Choroid plexus epithelial cell (primary cell): ENCODE measurements around the gene NRGN.

Experiments
- DNase-seq: peaks from one replicate; pipeline ENCODE4 v3.0.0-alpha.2; 2010; ENCODE audit warnings: low read depth
- H3K4me3 ChIP-seq: 2 replicates; pipeline ENCODE4 v1.5.1; 2011; ENCODE audit warnings: low read depth, mild to moderate bottlenecking, control low read depth, low read length, moderate library complexity
- CTCF ChIP-seq: conservative IDR thresholded peaks from 2 replicates; pipeline ENCODE4 v1.5.1; 2011; ENCODE audit warnings: low read depth, mild to moderate bottlenecking, control low read depth, inconsistent platforms, low read length, moderate library complexity

NRGN gene

DNA sequence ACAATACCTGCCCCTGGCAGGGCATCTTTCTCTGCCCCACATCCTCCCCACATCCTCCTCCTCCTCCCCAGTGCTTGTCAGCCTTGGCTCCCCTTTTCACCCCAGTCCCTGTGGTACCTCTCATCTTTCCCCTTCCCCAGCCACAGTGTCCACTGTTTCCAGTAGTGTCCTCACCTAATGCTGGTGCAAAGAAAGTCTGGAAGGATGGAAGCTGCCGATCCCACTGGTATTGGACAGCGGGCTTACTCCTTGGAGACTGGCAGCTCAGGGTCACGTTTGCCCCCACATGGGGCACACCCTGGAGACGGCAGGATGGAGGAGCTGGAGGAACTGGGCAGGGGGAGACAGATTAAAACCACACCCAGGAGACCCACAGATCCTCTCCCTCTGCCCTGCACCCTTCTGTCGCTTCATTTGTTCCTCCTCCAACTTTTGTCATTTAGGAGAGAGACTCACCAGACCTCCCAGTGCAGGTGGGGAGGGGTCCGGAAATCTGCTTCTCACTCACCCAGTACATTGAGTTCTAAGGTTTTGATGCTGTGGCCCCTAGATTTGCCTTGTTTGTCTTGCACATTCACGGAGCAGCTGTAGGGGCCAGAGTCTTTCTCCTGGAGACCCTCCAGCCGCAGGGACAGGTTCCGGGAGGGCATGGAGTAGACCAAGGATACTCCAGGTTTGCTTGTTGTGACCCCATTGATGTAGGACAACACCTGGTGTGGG, 16.5 kb downstream of the NRGN start:
- TF ChIP-seq CTCF: no peak
- no peak overlapping the region for H3K4me3 ChIP-seq
- no peak for DNase-seq

DNA sequence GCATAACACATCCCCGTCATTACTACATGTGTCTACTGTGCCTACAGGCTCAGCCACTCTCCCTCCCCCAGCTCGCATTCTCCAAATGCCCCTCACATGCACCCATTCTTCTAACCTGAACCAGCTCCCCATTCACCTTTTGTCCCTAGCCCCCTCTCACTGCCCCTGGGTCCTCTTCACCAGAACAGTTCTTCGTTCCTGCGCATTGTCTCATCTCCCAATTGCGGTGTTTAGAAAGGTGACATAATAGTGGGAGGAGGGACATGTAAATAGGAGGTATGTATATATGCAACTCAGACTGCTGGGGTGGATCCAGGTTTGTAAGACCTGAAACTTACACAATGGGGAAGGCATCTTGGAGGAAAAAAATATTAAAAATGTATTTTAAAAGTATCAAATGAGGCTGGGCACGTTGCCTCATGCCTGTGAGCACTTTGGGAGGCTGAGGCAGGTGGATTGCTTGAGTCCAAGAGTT, 17.0 kb downstream of the NRGN start:
- TF ChIP-seq CTCF: no peak

DNA sequence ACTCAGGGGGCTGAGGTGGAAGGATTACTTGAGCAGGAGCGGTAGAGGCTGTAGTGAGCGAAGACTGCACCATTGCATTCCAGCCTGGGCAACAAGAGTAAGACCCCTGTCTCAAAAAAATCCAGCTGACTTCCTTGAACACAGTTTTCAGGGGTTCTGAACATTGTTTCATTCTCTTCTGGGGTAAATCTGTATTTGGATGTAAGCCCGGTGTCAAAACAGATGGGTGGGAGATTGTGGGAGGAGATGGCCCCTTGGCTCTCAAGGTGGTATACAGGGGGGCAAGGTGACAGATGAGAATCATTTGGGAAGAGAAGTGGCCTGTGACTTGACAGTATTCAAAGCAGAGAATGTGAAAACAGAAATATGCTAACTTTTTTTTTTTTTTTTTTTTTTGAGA, 17.6 kb downstream of the NRGN start:
- no peak overlapping the region for H3K4me3 ChIP-seq
- no peak for TF ChIP-seq CTCF
- no peak for DNase-seq

More for the DNA sequence above, 17.0 kb downstream of the NRGN start:
- no peak overlapping the region for H3K4me3 ChIP-seq
- no peak for DNase-seq

DNA sequence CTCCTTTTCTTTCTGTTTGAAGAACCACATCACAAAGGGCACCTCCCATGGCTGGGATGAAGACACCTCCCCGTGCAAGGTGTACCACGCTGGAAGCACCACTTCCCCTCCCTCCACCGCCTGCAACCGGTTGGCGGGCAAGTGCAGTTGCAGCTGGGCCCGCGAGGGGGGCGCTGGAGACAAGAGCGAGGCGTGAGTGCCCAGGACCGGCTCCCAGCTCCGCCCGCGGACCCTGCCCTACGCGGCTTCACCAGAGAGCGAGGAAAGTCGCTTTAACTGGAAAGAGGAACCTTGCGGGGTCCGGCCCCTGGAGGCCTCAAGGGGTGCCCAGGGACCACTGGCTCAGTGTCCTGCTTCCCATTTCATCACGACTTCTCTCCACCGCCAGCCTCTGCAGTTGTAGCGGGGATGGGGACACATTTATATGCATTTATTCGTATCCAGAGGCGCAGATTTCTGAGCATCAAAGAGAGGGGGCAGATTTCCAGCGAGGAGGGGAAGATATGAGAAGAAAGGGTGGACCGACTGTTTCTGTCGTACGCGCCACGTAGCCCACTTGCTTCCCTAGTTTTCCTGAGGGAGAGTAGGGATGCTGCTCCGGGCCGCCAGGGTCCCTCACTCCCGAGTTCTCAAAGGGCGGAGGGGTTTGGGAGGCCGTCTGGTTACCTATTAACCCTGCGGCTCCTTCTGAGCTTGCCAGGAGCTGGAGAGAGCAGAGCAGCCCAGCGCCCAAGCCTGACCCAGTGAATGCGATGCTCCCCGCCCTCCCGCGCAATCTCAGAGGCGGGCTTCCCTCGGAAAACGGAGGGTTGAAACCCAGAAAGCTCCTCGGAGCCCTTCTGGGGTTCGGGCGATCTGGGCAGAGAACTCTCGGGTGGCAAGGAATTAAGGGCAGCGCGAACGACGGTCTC, 18.9 kb downstream of the NRGN start:
- peak overlapping the region; percentile 36 for H3K4me3 ChIP-seq
- DNase-seq: peak; percentile 69
- peak; percentile 72 for TF ChIP-seq CTCF

- no peak for TF ChIP-seq CTCF
- no peak for DNase-seq
- H3K4me3 ChIP-seq: no peak overlapping the region
Observed at GRCh38 chr11:124759266-124760204, 19.8 kb downstream of the NRGN start.

DNA sequence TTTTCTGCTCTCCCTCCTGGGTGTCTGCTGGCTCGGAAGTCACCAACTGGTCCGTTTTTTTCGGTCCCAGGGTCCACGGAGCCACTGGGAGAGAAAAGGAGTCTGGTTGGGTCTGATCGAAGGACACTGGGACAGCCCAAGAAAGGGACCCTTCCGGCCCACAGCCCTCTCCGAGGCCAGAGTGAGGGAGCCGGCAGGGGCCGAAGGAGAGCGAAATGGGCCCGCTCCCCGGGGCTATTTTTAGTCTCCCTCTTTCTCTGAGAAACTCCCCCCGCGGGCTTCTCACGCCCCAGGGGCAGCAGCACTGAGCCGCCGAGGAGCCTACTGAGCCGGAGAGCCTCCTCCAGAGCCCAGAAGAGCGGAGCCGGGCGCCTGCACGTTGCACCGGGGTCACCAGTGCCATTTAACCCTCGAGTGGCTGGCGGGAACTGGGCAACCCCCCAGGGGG, 20.5 kb downstream of the NRGN start:
- H3K4me3 ChIP-seq: no peak overlapping the region
- DNase-seq: no peak
- TF ChIP-seq CTCF: no peak
